CD14-positive monocyte (primary cell): Measurements from ENCODE around the gene RELN. TPM values are rescaled to one million over a fixed set of nuclear protein-coding genes. Genes with fewer than 3 reads are reported as not detected.

Source experiments
- DNase-seq, 3 donors: peaks; one replicate each; pipeline ENCODE4 v3.0.0-alpha.2; 2011 to 2022
- H2AFZ ChIP-seq: 2 replicates; pipeline ENCODE4 v1.6.0; 2012; ENCODE audit warnings: mild to moderate bottlenecking, low read depth, low read length, inconsistent platforms; ENCODE audit not compliant: insufficient read depth, poor library complexity, severe bottlenecking
- H3K27ac ChIP-seq, 2 donors: 1 replicate in 1 of 2; 2 replicates in 1 of 2; pipeline ENCODE4 v1.5.1; 2012 to 2013; ENCODE audit warnings: low read length in 2 of 2, control low read depth in 1 of 2, inconsistent platforms in 1 of 2, low read depth in 1 of 2, mild to moderate bottlenecking in 1 of 2
- H3K27me3 ChIP-seq, 2 donors: one replicate each; pipeline versions ENCODE4 v1.6.0 to v1.6.1; 2011 to 2013; ENCODE audit warnings: low read length in 2 of 2; ENCODE audit not compliant: control insufficient read depth in 2 of 2, insufficient read depth in 2 of 2
- H3K36me3 ChIP-seq, 2 donors: replicated peaks in 1 of 2; 1 replicate in 1 of 2; 2 replicates in 1 of 2; pipeline versions ENCODE4 v1.5.1 to v1.6.1; 2012 to 2013; ENCODE audit warnings: low read length in 2 of 2, control low read depth in 1 of 2, inconsistent platforms in 1 of 2, mild to moderate bottlenecking in 1 of 2; ENCODE audit not compliant: insufficient read depth in 2 of 2, control insufficient read depth in 1 of 2
- H3K4me1 ChIP-seq, 2 donors: 1 replicate in 1 of 2; 2 replicates in 1 of 2; pipeline versions ENCODE4 v1.5.1 to v1.6.1; 2012 to 2013; ENCODE audit warnings: low read length in 2 of 2, control low read depth in 1 of 2, inconsistent platforms in 1 of 2, mild to moderate bottlenecking in 1 of 2, moderate library complexity in 1 of 2; ENCODE audit not compliant: insufficient read depth in 2 of 2, control insufficient read depth in 1 of 2
- H3K4me2 ChIP-seq: replicated peaks from 2 replicates; pipeline ENCODE3; 2012; ENCODE audit warnings: low read length, moderate library complexity, mild to moderate bottlenecking; ENCODE audit not compliant: poor library complexity, severe bottlenecking; ENCODE audit errors: extremely low read depth
- H3K4me3 ChIP-seq, 3 experiments: fragments of 200-600 bp in 1 of 3; sonication (generic) in 1 of 3; replicated peaks in 1 of 3; 1 replicate in 2 of 3; 2 replicates in 1 of 3; pipeline ENCODE4 v1.5.1; 2011 to 2013; ENCODE audit warnings: low read length in 3 of 3, mild to moderate bottlenecking in 3 of 3, control low read depth in 2 of 3, low read depth in 2 of 3, inconsistent platforms in 1 of 3, moderate library complexity in 1 of 3
- H3K79me2 ChIP-seq: 2 replicates; pipeline ENCODE4 v1.6.0; 2012; ENCODE audit warnings: mild to moderate bottlenecking, control low read depth, inconsistent platforms, low read length, moderate library complexity; ENCODE audit not compliant: insufficient read depth
- H3K9ac ChIP-seq: 2 replicates; pipeline ENCODE4 v1.6.0; 2017; ENCODE audit warnings: low read length, mild to moderate bottlenecking; ENCODE audit not compliant: insufficient read depth, poor library complexity, severe bottlenecking
- H3K9me3 ChIP-seq, 2 donors: replicated peaks in 1 of 2; 1 replicate in 1 of 2; 2 replicates in 1 of 2; pipeline versions ENCODE4 v1.5.1 to v1.6.1; 2012 to 2013; ENCODE audit warnings: low read length in 2 of 2, control low read depth in 1 of 2; ENCODE audit not compliant: control insufficient read depth in 1 of 2, insufficient read depth in 1 of 2
- H4K20me1 ChIP-seq: 2 replicates; pipeline ENCODE4 v1.6.0; 2012; ENCODE audit warnings: mild to moderate bottlenecking, low read length, control low read depth, moderate library complexity; ENCODE audit not compliant: insufficient read depth
- H3K27ac Mint-ChIP-seq, 7 donors: one replicate each; pipeline ENCODE4 v1.8.0; 2020; ENCODE audit warnings: mild to moderate bottlenecking in 7 of 7, mixed read lengths in 7 of 7, moderate library complexity in 6 of 7, inconsistent platforms in 2 of 7
- H3K27me3 Mint-ChIP-seq, 3 donors: one replicate each; pipeline ENCODE4 v1.8.0; 2021 to 2022; ENCODE audit warnings: low read depth in 3 of 3, mild to moderate bottlenecking in 3 of 3, mixed read lengths in 3 of 3, moderate library complexity in 3 of 3, inconsistent platforms in 1 of 3
- H3K36me3 Mint-ChIP-seq, 2 donors: one replicate each; pipeline ENCODE4 v1.8.0; 2020; ENCODE audit warnings: mixed read lengths in 2 of 2, inconsistent platforms in 1 of 2, mild to moderate bottlenecking in 1 of 2
- H3K4me1 Mint-ChIP-seq: one replicate; pipeline ENCODE4 v1.8.0; 2020; ENCODE audit warnings: mild to moderate bottlenecking, mixed read lengths
- H3K4me3 Mint-ChIP-seq, 2 donors: one replicate each; pipeline ENCODE4 v1.8.0; 2020; ENCODE audit warnings: mild to moderate bottlenecking in 2 of 2, mixed read lengths in 2 of 2, moderate library complexity in 1 of 2
- H3K9me3 Mint-ChIP-seq, 7 donors: one replicate each; pipeline ENCODE4 v1.8.0; 2020 to 2022; ENCODE audit warnings: mixed read lengths in 7 of 7, mild to moderate bottlenecking in 6 of 7, moderate library complexity in 6 of 7, inconsistent platforms in 2 of 7
- WGBS: methylation state at CpG from one replicate; pipeline ENCODE4 v1.1.5; 2013; ENCODE audit warnings: missing lambda C conversion rate; ENCODE audit not compliant: insufficient coverage; 5-methylcytosine and 5-hydroxymethylcytosine counted together
- intact Hi-C, 2 donors: fragments of 100-400 bp; cut with micrococcal nuclease; formaldehyde crosslinking; loops; one replicate each; pipeline versions ENCODE4 v1.15.0 to v1.15.1; 2023
- polyA plus RNA-seq, 3 donors: library from polyadenylated mRNA; depleted of rRNA in 1 of 3; unstranded in 2 of 3; stranded (reverse) in 1 of 3; fragments of 300-500 nt in 2 of 3; fragments of >200 nt in 1 of 3; fragmentation: Illumina TruSeq in 2 of 3; gene quantifications; 1 replicate in 2 of 3; 2 replicates in 1 of 3; pipeline ENCODE4 v1.2.3, GENCODE V29; 2012 to 2021
- TF ChIP-seq, protein P1 (sequence below): fragments of 200-600 bp; IDR thresholded peaks from one replicate; pipeline ENCODE4 v1.8.0; 2022; ENCODE audit warnings: antibody characterized with exemption, mild to moderate bottlenecking

Gene RELN
- polyA plus RNA-seq, 3 donors = not detected

DNA sequence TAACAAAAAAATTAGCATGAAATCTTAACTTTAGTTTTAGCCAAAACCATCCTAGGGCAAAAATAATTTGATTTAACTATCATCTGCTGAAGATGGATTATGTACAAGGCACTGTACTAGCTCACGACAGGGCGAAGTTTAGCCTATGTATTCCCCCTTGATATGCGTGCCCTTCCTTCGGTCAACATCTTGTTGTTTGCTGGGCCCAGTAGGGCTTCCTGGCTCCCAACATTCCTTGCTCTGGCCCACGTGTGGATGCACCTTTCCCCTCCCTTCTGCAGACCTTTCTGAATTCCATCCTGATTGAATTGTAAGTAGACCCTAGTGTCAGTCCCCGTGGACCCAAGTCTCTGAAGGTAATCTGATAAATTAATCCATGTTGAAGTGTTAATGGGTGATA lies 212.0 kb downstream of the RELN start:
- Mint-ChIP-seq H3K9me3 (peaks cover 0 to 3% (median 0%) of the 10 kb centered on the region in 7 donors), H3K4me3 (no peak overlapping the region), H3K27ac (no peak overlapping the region), H3K27me3 (peaks cover 0 to 3% (median 0%) of the 10 kb centered on the region in 3 donors), H3K36me3 (no peaks in the 10 kb centered on the region), H3K4me1 (no peaks in the 10 kb centered on the region)
- no peak overlapping the region for H3K9ac ChIP-seq
- TF ChIP-seq, protein P1, sequence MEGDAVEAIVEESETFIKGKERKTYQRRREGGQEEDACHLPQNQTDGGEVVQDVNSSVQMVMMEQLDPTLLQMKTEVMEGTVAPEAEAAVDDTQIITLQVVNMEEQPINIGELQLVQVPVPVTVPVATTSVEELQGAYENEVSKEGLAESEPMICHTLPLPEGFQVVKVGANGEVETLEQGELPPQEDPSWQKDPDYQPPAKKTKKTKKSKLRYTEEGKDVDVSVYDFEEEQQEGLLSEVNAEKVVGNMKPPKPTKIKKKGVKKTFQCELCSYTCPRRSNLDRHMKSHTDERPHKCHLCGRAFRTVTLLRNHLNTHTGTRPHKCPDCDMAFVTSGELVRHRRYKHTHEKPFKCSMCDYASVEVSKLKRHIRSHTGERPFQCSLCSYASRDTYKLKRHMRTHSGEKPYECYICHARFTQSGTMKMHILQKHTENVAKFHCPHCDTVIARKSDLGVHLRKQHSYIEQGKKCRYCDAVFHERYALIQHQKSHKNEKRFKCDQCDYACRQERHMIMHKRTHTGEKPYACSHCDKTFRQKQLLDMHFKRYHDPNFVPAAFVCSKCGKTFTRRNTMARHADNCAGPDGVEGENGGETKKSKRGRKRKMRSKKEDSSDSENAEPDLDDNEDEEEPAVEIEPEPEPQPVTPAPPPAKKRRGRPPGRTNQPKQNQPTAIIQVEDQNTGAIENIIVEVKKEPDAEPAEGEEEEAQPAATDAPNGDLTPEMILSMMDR = no peak
- no peaks in the 10 kb centered on the region for H3K36me3 ChIP-seq
- H3K4me1 ChIP-seq = no peaks in the 10 kb centered on the region
- no peak overlapping the region for H3K27ac ChIP-seq
- H3K4me3 ChIP-seq = no peak overlapping the region
- no peaks in the 10 kb centered on the region for H3K79me2 ChIP-seq
- 67% methylated on average over 3 of the region's 6 CpGs for WGBS
- H4K20me1 ChIP-seq = no peaks in the 10 kb centered on the region
- H3K27me3 ChIP-seq = no peaks in the 10 kb centered on the region
- no peaks in the 10 kb centered on the region for H3K9me3 ChIP-seq
- H3K4me2 ChIP-seq = no peak overlapping the region
- H2AFZ ChIP-seq = no peak overlapping the region
- no peak for DNase-seq
- intact Hi-C loops = no loop called here

DNA sequence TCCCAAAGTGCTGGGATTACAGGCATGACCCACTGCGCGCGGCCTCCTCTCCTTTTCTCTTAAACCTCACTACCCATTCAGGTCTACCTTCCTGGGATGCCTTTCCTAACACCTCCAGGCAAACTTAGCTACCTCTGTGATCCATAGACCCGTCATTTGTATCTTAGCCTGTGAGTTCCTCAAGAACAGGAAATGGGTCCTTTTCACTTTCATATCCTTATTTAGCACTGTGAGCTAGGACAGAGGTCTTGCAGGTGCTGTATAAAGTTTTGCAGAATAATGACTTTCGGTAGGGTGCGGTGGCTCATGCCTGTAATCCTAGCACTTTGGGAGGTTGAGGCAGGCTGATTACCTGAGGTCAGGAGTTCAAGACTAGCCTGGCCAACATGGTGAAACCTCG lies 215.7 kb downstream of the RELN start:
- Mint-ChIP-seq H3K36me3 (no peaks in the 10 kb centered on the region), H3K9me3 (peaks cover 0 to 1% (median 0%) of the 10 kb centered on the region in 7 donors), H3K4me1 (no peaks in the 10 kb centered on the region), H3K4me3 (no peak overlapping the region), H3K27ac (no peak overlapping the region), H3K27me3 (peaks cover 0 to 8% (median 0%) of the 10 kb centered on the region in 3 donors)
- H4K20me1 ChIP-seq = no peaks in the 10 kb centered on the region
- no peak overlapping the region for H3K4me3 ChIP-seq
- no peak overlapping the region for H3K27ac ChIP-seq
- no peak overlapping the region for H2AFZ ChIP-seq
- H3K27me3 ChIP-seq = no peaks in the 10 kb centered on the region
- intact Hi-C loops = no loop called here
- WGBS = 90% methylated on average over 4 of the region's 7 CpGs
- TF ChIP-seq, protein P1 = no peak
- H3K4me2 ChIP-seq = no peak overlapping the region
- H3K9ac ChIP-seq = no peak overlapping the region
- DNase-seq = no peak
- no peaks in the 10 kb centered on the region for H3K9me3 ChIP-seq
- H3K79me2 ChIP-seq = no peaks in the 10 kb centered on the region
- H3K36me3 ChIP-seq = no peaks in the 10 kb centered on the region
- H3K4me1 ChIP-seq = no peaks in the 10 kb centered on the region
